ENCODE results near the gene LHFPL3.

DNA sequence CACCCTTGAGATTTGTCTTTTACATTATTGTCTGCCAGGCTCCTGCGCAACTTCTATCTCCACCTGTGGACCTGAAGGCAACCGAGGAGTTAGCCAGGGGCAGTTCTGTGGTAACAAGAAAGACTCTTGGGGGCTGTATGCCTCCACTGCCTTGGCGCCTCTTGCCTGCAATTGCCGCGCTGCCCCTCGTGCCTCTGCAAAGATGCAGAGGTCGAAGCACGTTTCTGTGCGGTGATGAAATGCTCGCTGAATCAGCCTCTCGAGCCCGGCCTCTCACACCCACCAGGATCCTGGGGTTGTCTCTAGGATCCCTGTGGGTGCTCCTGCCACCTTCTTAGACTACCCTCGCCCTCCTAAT, 486 bp upstream of the LHFPL3 start:
- TF ChIP-seq POLR2AphosphoS5 (IDR thresholded peaks at IDR 0.05; ENCODE audit: insufficient read depth, low read depth, low read length) (no peak), EZH2 (IDR thresholded peaks at IDR 0.05; ENCODE audit: borderline replicate concordance, low read depth, low read length, severe bottlenecking) (no peak), MYC (IDR thresholded peaks at IDR 0.05; ENCODE audit: low read depth, low read length) (no peak), POLR2A (IDR thresholded peaks at IDR 0.05; ENCODE audit: low read depth, low read length) (no peak), GATA2 (IDR thresholded peaks at IDR 0.05; ENCODE audit: insufficient read depth, insufficient read length, low read depth, low read length) (no peak), JUN (IDR thresholded peaks at IDR 0.05; ENCODE audit: borderline replicate concordance, insufficient read depth, insufficient read length, low read depth) (no peak), FOS (IDR thresholded peaks at IDR 0.05; ENCODE audit: borderline replicate concordance, insufficient read depth, low read length) (no peak)
- TF ChIP-seq, protein P1, sequence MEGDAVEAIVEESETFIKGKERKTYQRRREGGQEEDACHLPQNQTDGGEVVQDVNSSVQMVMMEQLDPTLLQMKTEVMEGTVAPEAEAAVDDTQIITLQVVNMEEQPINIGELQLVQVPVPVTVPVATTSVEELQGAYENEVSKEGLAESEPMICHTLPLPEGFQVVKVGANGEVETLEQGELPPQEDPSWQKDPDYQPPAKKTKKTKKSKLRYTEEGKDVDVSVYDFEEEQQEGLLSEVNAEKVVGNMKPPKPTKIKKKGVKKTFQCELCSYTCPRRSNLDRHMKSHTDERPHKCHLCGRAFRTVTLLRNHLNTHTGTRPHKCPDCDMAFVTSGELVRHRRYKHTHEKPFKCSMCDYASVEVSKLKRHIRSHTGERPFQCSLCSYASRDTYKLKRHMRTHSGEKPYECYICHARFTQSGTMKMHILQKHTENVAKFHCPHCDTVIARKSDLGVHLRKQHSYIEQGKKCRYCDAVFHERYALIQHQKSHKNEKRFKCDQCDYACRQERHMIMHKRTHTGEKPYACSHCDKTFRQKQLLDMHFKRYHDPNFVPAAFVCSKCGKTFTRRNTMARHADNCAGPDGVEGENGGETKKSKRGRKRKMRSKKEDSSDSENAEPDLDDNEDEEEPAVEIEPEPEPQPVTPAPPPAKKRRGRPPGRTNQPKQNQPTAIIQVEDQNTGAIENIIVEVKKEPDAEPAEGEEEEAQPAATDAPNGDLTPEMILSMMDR (IDR thresholded peaks at IDR 0.05; ENCODE audit: extremely low read depth in 1 of 2, insufficient read depth in 1 of 2, low read depth in 1 of 2, low read length in 2 of 2) = no peak
- TF ChIP-seq, protein P2, sequence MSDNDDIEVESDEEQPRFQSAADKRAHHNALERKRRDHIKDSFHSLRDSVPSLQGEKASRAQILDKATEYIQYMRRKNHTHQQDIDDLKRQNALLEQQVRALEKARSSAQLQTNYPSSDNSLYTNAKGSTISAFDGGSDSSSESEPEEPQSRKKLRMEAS (IDR thresholded peaks at IDR 0.05; ENCODE audit: insufficient read depth, insufficient read length) = no peak

Data from endothelial cell of umbilical vein (primary cell).